ENCODE measurements around the gene PHYH.
A peak's percentile ranks its signal among the peaks of the same experiment; 100 is the strongest.
"Not testable (repeated sequence)": the region's sequence is repeated elsewhere in the genome, so short reads cannot be mapped to it uniquely, and the experiment has no call there.

The PHYH gene

DNA sequence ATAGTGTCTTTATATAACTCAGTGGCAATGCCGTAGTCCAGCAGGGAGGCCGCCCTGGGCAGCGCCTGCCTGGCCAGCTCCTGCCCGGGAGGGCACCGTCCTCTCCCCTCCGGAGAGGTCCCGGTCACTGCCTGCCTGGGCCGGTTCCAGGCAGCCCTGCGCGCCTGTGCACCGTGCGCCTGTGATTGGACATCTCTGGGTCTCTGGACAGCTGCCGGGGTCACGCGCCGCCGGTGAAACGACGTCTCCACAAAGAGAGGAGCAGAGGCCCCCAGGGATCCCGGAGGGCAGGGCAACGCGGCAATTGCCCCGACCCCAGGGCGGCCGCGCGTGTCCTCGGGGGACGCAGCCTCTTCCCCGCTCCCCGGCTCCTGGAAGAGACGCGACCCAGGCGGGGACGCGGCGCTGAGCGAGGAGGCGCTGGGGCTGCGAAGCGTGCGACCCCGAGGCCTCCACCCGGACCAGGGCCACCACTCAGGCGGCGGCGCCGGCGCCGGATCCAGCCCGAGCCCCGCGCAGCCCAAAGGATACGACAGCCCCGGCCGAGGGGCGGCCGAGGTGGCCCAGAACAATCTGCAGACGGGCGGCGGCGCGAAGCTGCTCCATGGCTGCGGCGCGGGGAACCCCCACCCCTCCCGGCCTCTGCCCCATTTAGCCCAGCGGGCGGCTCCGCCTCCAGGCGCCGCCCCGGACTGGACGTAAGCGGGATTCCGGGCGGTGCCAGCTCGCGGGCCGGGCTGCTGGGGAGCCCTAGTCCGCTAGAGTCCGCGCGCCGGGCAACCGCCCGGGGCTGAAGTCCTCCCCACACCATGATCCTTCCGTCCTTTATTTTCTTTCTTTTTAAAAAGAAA lies at the start of gene PHYH:
Gene PHYH (minus strand): TSS at position 628 of the 851 bp plus-strand sequence. CDS start 22 bp downstream, at position 606.
- DNase-seq, result peak; percentile 87

DNA sequence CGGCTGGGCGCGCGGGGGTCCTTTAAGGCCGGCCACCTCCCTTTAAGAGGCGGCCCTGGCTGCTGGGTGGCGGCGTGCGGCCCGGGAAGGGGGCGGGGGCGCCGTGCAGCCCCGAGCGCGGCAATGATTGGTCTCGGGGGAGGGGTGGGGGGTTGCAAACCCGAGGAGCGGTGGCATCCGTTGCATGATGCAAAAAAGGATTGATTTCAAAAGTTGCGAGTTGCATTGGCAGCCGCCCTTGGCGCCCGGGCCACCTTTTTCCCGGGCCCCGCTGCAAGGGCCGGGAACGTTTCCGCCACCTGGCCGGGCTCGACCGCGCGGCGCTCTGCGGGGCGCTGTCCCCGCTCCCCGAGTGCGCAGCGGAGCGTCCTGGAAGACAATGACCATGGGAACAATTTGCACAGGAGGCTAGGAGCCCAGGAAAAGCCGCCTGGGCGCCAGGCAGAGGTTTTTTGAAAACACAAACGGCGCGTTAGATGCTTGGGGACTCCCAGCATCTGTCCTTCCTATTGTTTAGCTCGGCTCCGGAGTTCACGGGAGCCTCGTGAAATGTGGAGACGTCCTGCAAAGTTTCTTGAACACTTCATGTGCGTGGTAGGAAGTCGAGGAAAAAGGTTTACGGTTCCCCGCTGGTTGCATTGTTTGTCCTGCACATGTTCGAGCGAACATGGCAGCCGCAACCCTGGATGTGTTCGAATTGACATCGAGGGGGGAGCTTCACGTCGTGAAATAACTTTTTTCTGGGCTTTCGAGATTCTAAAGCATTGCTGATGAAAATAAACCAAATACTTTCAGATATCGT lies 48.6 kb upstream of the PHYH start, which contains the start of gene SEPHS1:
Gene SEPHS1 (minus strand): TSS at position 78 of the 802 bp plus-strand sequence. CDS start 3,343 bp downstream, outside the sequence.
- DNase-seq, result peak; percentile 75 to 81

DNA sequence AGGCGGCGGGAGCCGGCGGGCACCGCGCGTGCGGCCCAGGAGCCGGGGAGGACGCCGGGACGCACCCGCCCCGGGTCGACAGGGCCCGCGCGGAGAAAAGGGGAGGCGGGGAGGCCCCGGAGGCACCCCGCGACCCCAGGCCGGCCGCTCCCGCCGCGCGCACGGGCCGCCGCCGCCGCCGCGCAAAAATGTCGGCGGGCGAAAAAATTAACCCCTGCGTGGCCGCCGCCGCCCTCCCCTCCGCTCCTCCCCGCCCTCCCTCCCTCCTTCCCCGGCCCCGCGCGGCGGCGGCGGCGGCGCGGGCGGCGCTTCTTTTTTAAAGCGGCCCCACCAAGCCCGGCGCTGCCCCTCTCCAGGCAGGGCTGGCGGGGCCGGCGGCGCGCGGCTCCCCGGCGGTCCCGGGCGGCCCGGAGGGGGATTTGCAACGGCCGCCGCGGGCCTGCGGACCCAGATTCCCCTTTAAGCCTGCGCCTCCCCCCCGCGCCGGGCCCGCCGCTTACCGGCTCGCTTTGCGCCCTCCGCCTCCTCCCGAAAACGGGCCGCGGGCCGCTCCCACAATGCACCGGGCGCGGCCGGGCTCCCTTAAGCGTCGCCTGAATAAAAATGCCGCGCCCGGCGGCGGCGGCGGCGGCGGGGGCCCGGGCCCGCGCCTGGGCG lies 47.8 kb upstream of the PHYH start:
- DNase-seq, result peak; percentile 80 to 81

DNA sequence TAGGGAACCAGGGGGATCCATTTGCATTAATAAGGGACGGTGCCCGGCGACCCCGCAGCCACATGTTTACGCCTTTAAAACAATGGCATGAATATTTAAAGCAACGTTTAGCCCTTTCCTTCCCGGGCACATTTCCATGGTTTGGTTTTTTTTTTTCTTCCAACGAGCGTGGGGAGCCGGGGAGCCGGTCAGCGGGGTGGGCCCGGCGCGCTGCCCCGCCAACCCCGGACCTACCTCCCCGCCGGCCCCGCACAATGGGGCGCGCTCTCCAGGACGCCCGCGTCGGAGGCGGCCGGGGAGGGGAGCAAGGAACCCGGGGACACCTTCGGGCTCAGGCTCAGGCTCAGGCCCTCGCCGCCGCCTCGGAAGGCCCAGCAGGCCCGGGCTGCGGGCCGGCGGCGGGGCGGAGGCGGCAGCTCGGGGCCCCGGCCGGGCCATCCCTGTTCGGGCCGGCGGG lies 47.2 kb upstream of the PHYH start:
- DNase-seq, result no peak

DNA sequence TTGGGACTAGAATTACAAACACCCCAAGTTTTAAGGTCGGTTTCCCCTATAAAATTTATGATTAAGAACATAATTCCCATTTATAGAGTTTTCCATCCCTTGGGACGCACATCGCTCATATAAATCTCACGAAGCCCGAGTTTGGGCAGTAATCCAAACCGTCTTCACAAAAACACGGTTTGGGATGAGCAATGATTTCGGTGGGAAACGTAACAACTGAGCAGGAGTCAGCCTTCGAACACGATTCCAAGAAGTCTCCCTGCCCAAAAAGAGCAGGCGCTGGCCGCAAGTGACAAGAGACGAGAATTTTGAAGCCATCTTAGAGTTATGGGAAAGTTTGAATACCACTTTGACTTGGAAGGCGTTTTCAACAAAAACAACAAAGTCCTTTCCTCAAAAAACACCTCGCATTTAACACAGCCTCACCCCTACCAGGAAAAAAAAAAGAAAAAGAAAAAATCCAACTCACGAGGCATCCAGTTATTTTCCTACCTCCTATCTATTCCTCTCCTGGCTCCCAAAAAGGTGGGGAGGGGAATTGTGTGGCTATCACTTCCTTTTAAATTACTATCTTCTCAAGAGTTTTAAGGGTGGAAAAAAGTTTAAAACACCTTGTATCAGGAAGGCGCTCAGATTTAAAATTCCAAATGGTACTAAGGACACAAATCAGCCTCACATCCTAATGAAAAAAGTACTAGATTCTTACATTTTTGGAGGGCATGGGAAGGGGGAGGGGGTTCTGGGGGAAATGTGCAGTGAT lies 46.6 kb upstream of the PHYH start:
- no peak for DNase-seq

DNA sequence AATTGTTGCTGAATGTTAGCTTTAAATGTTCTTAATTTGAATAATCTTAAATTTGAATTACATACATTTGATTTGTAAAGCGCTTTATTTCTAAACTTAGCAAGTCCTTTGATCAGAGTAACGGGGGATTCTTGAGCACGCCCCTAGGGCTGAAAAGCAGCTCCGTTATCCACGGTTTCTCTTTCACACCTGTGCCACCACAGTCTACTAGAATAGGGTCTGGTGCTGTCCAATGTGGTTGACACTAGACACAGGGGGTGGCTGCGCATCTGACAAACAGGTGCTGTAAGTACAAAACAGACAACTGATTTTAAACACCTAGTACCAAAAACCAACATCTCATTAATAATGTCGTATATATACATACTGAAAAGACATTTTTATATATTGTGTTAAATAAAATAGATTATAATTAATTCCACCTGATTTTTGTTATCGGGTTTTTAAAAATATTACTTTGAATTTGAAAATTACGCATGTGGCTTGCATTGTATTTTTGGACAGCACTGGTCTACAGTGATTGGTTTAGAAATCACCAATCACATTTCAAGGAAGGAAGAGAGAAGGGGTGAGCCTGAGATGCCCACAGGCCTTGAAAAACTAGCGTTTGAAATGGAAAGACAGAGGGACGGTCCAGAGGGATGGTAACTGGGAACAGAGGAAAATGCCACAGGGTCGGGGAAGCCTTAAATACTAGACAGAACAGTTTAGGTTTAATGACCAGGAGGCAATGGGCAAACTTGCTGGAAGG lies 40.9 kb upstream of the PHYH start:
- peak; percentile 45 to 58 for DNase-seq

DNA sequence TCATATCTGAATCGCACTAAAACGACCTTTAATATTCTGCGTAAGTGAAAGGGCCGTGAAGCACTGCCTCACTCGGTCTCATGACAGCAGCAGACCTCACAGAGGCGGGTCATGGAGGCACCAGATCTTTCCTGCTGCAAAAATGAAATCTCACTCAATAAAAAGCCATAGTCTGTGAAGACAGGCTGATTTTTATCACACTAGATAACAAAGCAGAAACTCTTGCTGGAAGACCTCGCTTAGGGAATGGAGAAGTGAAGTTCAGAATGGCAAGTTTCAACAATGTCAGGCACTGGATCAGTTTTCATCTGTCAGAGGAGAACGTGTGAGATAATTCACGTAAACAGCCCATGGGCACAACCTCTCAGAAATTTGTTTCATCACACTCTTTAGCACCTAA lies 40.2 kb upstream of the PHYH start:
- no peak for DNase-seq

DNA sequence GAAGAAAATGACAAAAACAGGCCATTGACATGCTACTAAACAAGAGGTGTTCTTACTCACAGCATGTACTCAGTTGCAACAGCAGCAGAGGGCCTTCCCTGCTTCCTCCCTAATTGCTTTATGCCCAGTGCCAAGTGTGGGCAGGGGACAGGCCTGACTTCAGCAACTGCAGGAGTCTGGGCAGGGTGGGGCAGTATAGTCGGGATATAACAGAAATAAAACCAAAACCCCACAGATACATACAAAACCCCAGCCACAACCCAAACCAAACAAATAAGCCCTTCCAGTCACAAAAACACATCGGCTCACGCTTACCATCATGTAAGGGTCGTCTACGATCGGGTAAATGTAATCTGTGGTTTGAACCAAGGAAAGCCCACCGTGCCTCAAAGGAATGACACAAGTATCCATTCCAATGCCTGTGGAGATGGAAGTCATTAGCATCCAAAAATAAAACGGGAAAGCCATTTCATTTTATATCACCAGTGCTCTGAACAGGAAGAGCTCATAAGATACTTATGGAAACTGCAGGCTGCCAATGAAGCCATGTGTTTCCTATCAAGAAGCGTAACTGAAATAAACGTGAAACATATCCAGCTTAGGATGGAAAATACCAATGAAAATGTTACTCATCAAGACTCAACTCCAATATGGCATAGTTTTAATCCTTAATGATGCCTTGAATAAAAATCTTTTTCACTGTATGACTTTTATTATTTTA lies 38.7 kb upstream of the PHYH start:
- no peak for DNase-seq

DNA sequence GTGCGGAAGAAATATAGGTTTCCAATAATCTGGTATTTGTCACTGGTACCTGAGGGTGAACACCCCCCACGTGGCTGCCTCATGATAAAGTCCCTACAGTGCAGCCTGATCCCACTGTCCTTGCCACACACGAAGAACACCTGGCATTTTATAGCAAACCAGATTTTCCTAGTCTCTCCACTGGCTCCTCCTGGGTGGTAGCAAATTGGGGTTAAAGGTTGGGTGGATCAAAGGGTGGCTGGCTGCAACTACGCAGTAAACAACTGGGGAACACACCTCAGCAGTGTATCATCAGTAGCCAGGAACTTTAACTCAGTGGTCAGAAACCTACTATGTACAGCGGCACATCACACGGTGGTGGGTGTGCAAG lies 37.9 kb upstream of the PHYH start:
- no peak for DNase-seq

DNA sequence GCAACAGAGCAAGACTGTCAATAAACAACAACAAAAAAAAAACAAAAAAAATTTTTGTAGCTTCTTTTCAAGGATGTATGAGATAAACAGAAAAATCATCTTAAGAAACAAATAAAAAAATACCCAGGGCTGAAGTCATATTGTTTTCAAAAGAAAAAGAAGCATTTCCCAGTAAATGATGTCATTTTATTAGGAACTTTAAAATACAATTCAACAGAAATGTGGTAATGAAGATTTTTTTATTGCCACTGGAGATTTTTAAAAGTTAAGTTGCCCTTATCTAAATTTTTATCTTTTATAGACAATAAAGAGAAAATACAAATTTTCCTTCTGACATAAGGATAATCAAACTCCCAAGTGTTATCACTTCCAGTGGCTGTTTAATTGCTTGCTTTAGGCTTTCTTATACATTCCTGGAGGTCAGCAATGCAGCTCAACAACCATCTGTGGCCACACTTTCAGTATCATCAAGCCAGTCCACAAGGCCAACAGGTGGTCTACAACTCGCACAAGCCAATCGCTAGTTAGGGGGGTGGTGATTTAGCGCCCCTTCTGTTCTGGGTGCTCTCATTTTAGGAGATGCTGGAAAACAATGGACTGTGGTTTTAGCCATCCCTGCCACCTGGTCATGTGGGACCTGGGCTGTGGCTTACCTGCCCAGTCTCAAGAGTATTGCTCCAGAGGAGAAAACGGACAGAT lies 37.4 kb upstream of the PHYH start:
- no peak for DNase-seq

DNA sequence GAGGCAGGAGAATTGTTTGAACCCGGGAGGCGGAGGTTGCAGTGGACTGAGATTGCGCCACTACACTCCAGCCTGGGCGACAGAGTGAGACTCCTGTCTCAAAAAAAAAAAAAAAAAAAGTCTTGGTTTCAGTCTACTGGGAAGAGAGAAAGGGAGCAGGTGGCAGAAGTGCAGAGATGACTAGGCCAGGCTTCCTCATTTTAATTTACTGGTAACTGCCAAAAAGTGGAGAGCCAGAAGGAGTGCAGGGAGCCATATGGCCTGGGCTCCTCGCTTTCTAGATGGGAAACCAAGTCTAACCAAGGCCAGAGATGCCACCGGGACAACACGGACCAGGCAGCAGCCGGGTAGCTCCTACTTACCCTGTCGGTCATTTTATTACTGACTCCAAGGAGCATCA lies 36.0 kb upstream of the PHYH start:
- no peak for DNase-seq

DNA sequence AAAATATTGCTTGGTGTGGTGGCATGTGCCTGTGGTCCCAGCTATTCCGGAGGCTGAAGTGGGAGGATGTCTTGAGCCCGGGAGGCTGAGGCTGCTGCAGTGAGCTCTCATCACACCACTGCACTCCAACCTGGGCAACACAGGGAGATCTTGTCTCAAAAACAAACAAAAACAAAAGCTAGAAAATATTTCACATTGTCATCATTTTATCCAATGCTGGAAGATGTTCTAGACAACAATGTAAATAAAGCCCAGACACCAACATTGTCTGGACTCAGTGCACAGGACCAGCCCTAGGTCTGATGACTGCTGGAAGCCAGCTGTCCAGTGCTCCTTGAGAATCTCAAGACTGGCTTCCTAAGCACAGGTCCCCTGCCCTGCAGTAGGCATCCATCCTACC lies 34.7 kb upstream of the PHYH start:
- no peak for DNase-seq

DNA sequence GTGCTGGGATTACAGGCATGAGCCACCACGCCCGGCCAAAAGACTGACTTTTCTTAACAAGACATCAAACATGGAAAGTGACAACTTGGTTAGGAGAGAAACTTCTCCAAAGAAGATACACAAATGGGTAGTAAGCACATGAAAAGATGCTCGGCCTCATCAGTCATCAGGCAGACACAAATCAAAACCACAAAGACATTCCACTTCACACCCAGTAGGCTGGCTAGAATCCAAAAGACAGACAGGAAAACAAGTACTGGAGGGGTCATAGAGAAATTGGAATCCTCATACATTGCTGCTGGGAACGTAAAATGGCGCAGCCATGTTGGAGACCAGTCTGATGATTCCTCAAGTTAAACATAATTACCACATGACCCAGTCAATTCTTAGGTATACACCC lies 31.8 kb upstream of the PHYH start:
- no peak for DNase-seq

DNA sequence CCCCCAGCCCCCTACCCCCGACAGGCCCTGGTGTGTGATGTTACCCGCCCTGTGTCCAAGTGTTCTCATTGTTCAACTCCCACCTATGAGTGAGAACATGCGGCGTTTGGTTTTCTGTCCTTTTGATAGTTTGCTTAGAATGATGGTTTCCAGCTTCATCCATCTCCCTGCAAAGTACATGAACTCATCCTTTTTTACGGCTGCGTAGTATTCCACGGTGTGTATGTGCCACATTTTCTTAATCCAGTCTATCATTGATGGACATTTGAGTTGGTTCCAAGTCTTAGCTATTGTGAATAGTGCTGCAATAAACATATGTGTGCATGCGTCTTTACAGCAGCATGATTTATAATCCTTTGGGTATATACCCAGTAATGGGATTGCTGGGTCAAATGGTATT lies 31.1 kb upstream of the PHYH start:
- DNase-seq, result not testable (repeated sequence)

DNA sequence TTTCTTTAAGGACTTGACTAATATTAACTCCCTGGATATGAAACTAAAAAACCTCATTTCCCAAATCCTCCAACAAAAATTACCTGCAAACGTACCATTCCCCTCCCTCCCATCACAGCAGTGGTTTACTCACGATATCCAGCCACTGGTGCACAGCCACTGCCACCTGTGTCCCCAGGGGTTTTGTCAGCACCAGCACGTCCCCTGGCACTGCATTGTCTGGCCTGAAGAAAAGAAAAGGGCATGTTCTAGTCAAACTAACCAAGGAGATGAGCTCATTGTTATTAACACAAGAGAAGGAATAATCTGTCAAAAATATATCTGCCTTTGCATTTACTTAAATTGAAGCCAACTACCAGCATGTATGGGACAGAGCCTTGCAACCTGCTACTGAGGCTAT lies 29.7 kb upstream of the PHYH start:
- DNase-seq, result no peak

DNA sequence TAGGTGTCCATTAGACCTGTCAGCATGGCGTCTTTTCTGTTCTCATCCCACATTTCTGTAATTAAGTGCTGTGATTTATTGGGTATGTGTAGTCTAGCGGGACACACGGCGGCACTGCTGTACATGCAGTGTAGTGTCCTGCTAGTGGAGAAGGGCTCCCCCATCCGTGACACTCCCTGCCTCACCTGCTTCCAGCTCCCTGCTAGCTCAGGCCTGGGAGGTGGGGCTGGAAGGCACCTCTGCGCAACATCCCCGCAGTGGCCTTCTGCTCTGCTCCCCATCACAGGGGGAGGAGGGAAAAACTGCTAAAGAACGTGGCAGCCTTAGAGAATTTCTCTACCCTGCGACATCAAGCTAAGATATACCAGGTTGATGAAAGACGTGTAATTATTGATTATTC lies 28.7 kb upstream of the PHYH start:
- DNase-seq, result no peak

DNA sequence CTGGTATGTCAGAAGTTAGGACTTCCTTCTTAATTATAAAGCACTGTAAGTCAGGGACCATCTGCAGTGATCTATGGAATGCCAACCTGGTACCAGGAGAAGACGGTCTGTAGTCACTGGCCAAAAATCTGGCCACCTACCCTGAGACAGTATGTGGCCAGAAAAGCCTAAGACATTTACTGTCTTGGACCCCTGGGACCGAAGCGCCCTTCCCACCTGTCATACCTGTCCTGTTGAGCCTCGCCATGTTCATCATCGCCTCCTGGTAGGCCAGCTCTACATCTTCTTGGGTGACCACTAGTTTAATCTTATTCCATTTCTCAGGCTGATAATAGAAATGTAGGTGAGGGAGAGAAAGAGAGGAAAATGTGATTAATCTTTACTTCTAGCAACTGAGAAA lies 28.3 kb upstream of the PHYH start:
- DNase-seq, result no peak

DNA sequence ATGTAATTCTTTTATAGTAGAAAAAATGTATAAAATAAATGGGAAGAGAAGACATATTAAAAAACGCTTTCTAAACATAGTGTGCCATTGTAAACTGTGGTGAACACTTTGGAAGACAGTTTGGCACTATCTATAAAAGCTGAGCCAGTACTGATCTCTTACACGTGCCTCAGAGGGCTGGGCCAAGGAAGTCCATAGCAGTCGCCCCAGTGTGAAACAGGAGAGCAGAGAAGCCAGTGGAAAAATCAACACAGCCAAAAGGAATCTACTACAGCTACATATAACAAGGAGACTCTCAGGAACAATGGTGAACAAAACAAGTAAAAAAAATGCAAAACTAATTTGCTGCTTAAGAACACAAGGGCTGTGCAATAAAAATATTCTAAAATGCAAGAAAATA lies 27.7 kb upstream of the PHYH start:
- no peak for DNase-seq

DNA sequence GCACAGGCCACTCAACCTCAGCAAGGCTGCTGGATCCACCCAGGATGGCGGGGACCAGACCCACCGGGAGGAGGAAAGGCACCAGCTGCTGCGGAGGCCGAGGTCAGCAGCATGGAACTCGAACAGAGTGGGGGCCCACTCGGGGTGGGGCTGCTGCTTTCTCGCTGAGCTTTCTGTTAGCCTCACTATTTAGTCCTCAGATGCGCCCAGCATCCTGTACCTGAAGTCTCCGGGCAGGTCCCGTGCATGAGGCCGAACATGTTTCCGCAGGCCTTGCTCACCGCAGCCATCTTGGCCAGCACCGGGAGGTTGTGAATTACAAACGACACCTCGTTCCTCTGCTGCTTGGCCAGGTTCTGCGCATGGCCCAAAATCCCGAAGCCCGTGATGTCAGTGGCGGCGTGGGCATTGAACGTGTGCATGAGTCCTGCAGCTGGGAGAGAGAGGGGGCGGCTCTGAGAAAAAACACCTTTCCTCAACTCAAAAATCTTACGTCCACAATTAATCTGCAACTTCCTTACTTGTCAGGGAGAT lies 22.8 kb upstream of the PHYH start:
- DNase-seq, result no peak

DNA sequence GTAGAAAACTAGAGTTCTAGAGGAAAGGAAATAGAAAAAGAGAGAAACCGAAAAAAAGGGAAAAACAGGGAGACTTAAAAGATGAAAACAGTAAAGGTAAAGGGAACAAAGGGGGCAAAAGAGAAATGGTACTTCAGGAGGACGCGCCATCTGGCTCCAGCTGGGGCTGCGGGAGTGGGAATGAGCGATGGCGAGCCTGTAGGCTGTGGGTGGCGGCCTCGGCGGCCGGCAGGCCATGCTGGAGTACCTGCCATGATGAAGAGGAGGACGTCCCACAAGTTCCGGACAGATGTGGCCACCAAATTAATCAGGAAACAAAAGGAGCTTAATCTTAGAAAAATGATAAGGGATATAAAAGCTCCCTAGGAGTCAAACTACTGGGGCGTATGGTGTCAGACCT lies 21.7 kb upstream of the PHYH start:
- DNase-seq, result no peak
